ENCODE data around the gene FAM181B.

DNA sequence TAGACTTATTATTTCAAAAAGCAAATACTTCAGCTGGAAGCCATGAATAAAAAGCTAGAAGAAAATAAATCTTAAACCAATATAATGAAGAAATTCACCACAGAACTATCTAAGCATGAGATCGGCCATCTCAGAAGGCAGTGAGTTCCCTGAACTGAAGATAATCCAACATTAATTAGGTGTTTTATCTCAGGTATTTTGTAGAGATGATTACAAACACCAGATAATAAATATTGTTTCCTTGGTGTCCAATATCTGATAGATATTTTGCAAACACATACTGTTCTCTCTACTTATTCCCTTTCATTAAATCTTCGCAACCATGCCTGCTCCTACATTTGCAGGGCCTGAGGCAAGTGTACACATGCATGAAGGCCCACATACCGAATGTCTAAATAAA is 26.0 kb upstream of the FAM181B start:
- TF ChIP-seq, protein P1, sequence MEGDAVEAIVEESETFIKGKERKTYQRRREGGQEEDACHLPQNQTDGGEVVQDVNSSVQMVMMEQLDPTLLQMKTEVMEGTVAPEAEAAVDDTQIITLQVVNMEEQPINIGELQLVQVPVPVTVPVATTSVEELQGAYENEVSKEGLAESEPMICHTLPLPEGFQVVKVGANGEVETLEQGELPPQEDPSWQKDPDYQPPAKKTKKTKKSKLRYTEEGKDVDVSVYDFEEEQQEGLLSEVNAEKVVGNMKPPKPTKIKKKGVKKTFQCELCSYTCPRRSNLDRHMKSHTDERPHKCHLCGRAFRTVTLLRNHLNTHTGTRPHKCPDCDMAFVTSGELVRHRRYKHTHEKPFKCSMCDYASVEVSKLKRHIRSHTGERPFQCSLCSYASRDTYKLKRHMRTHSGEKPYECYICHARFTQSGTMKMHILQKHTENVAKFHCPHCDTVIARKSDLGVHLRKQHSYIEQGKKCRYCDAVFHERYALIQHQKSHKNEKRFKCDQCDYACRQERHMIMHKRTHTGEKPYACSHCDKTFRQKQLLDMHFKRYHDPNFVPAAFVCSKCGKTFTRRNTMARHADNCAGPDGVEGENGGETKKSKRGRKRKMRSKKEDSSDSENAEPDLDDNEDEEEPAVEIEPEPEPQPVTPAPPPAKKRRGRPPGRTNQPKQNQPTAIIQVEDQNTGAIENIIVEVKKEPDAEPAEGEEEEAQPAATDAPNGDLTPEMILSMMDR (IDR thresholded peaks at IDR 0.05; ENCODE audit: poor library complexity) = no peak
- no peak for TF ChIP-seq EZH2 (IDR thresholded peaks at IDR 0.05; ENCODE audit: borderline replicate concordance)

All from hepatocyte (in vitro differentiated cells).